Right forelimb (tissue), 1 donor: ENCODE data around the gene MOG.
"Not testable (repeated sequence)": the region's sequence is repeated elsewhere in the genome, so short reads cannot be mapped to it uniquely, and the experiment has no call there.

Source experiments
- DNase-seq: peaks from one replicate; pipeline ENCODE4 v3.0.0-alpha.2; 2018

The MOG gene

GRCh38 chr6:29641430-29642148, 15.3 kb upstream of the MOG start:
- no peak for DNase-seq

GRCh38 chr6:29647927-29648642, 8.8 kb upstream of the MOG start:
- DNase-seq, result no peak

GRCh38 chr6:29649701-29650673, 6.9 kb upstream of the MOG start:
- DNase-seq, result peak; percentile 97

DNA sequence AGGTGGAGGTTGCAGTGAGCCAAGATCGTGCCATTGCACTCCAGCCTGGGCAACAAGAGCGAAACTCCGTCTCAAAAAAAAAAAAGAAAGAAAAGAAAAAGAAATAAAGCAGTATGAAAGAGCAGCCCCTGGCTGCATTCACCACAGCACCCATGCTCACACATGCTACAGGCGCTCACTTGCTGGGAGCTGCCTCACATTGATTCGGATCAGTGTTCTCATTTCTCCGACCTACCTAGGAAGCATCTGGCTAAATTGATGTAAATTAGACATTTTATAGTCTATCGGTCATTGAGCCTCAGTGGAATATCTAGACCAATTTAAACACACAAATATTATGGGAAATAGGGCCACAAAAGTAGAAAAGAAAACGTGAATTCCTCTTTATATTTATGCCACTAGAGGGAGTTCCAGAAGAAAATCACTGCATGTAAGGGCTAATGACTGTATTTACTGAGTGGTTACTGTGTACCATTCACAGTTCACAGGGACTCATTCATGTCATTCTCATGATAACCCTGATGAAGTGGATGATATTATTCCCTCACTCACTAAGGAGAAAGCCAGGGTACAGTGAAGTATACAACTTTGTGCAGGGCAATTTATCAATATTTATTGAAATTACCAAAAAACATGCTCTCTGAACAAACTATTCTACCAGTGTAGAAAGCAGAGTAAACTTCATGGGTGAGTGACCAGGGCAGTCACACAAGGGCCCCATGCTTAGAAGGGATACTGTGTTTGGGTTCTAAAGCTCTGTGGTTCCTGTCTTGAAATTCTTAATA, 5.3 kb upstream of the MOG start:
- no peak for DNase-seq

GRCh38 chr6:29652198-29652584, 4.7 kb upstream of the MOG start:
- DNase-seq, result no peak

DNA sequence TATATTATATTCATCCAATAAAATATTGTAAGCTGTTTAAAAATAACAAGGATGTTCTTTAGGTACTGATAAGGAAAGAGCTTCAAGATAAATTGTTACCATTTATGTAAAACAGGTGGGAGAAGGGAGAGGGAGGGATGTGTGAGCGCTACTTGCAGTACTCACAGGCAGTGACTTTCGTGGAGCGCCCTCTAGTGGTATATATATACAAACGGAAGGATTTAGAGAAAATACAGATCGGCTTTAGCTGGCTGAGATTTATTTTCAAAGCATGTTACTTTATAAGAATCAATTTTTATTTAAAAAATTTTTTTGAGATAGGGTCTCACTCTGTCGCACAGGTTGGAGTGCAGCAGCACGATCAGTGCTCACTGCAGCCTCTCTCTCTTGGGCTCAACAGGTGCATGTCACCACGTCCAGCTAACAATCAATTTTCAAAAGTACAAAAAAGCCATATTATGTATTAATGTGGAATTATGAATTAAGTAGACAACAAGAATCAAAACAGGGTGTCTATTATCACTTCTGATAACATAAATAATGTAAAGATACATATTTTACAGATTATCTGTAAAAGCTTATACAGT, 3.3 kb upstream of the MOG start:
- no peak for DNase-seq

DNA sequence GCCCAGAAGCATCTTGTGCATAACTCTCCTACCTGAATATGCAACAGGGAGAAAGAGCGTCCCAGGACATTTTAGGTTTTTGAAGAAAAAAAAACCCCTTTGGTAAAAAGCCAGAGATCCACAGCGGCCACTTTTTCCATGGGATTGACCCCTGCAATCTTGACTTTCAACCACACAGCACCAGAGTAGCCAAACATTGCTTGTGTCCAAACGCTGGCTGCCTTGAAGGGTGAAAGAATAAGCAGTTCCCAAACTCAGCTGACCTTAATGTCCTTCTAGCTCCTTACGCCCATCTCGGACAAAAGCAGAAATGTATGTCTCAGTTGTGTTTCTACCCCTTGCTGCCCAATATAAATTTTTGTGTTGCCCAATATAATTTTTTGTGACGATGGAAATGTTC, 1.2 kb upstream of the MOG start:
- no peak for DNase-seq

DNA sequence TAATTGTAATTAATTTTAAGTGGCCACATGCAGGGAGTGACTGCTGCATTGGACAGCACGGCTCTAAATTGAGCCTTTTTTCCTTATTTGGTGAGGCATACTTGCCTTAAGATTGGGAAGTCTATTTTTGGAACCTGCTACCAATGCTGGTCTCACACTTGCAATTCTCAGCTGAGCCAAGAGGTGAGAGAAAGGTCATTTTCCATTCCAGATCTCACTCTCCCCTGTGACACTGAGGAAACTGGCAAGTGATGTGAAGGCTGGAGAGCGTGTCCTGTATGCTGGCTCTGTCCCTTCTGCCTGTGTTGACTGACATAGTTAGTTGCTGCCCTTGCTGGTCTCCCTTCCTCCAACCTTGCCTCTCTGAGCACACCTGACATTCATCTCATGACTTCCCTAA, 735 bp upstream of the MOG start:
- DNase-seq, result no peak

- no peak for DNase-seq
Observed at GRCh38 chr6:29661071-29661470, 4.2 kb downstream of the MOG start.

GRCh38 chr6:29661502-29662141, 4.7 kb downstream of the MOG start:
- DNase-seq, result not testable (repeated sequence)

GRCh38 chr6:29663300-29664042, 6.6 kb downstream of the MOG start:
- no peak for DNase-seq

DNA sequence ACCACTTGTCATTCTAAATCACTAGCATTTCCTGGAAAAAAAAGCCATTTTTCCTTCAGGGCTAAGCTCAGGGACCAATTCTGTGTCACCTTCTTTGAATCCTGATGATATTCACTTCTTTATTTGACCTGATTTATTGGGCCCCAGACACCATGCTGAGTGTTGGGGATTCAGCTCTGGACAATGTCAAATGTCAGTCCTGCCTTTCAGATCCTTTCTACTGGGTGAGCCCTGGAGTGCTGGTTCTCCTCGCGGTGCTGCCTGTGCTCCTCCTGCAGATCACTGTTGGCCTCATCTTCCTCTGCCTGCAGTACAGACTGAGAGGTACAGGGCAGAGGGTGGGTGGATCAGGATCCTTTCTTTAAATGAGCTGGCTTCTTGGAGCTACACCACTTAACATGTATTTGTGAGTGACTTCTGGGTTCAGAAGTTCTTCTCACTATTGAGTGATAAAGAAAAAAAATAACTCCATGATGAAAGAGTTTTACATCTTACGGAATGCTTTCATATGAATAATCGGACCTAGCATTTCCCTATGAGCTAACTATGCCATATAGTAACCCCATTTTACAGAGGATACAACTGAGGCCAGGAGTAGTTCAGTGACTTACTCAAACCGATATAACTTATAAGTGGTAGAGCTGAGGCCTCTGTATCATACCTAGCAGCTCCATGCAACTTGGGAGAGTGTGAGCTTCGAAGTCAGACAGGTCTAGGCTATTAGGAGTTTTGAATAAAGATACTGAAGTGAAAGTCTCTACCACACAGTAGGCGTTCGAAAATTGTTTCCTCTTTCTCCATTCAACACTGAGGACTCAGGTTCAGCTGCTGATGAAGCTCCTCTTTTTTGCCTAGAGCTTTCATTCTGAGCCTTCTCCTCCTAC, 9.3 kb downstream of the MOG start:
- DNase-seq, result no peak

DNA sequence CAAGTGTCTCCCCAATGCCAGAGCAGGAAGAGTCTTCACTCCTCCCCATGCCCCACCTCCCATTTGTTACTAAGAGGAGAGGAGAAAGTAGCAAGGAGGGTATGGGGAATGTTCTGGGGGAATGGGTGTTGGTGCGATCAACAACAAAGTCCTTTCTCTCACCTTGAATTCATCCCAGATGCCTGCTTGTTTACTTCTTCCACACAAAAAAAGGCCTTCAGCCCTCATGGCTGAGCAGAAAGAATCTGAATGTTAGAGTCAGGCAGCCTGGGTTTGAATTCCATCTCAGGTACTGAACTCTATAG, 9.9 kb downstream of the MOG start:
- no peak for DNase-seq

GRCh38 chr6:29667158-29667557, 10.3 kb downstream of the MOG start:
- no peak for DNase-seq

DNA sequence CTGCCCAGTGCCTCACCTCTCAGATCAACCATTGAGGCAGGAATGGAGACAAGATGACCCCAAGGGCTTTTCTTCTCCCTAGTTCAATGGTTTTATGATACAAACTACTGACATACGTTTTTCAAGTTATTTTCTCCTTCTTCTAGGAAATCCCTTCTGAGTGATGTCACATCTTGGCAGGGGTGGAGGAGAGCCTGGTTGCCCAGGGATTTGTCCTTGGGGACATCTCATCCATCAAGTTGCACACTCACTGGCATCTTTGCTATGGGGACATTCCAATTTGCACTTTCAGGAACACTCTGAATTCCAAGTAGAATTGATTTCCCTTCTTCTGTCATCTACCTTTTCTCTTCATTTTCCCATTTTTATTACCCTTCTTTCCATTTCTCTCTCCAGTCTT, 14.1 kb downstream of the MOG start:
- DNase-seq, result no peak

DNA sequence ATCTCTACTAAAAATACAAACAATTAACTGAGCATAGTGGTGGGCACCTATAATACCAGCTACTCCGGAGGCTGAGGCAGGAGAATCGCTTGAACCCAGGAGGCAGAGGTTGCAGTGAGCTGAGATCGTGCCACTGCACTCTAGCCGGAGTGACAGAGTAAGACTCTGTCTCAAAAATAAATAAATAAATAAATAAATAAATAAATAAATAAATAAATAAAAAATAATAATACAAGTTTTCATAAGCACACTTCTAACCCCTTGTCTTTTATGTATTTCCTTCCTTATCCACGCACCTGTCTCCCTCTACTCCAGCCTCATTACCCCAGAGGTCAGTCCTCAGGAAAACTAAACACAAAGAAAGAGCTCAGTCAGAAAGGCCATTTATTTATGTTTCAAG, 15.2 kb downstream of the MOG start:
- not testable (repeated sequence) for DNase-seq

GRCh38 chr6:29673161-29673560, 16.3 kb downstream of the MOG start:
- DNase-seq, result no peak

GRCh38 chr6:29674008-29674407, 17.1 kb downstream of the MOG start:
- DNase-seq, result no peak

GRCh38 chr6:29675561-29675960, 18.7 kb downstream of the MOG start:
- no peak for DNase-seq

DNA sequence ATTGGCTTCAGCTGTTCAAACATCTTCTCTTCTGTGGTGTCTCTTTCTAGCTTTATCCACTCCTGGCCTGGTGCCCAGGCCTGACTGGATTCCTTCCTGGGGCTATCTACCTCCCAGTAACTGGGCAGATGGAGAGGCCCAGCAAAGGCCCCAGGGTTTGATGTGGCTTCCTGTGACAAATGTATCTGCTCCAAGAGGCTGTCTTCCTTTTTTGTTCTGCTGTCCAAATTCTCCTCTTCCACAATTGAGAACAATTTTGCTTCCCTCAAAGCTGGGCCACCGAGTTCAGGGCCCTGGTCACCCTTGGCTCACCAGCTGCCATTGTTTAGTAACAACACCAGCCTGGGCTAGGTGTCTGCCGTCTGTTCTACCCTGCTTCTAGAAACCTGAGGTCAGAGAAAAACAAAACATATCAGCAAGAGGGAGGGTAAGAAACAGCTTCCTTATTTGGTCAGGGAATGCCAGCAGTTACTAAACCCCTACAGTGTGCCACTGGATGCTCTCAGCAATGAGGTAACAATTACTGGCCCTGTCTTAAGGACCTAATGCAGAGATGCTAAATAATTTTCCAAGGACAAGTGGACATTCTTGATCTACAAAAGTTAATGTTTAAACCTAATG, 20.2 kb downstream of the MOG start:
- no peak for DNase-seq
